ENCODE measurements around the gene ATXN7L3. TPM values are rescaled to one million over a fixed set of nuclear protein-coding genes. Genes with fewer than 3 reads are reported as not detected.

ATXN7L3 gene
- total and polyA plus RNA-seq, 4 donors, result 30.1 to 70.6 (median 50.5) TPM

GRCh38 chr17:44213403-44214229 is 13.9 kb upstream of the ATXN7L3 start:
- H3K27ac ChIP-seq (ENCODE audit: low read depth in 1 of 2, low read length in 1 of 2), result no peak overlapping the region
- no peak for ATAC-seq (ENCODE audit: insufficient read depth, low FRiP score)
- H3K36me3 ChIP-seq (ENCODE audit: control insufficient read depth in 4 of 4, insufficient read depth in 4 of 4, low read length in 4 of 4), result peaks cover 12 to 65% (median 55%) of the 10 kb centered on the region in 4 donors
- H3K9ac ChIP-seq (ENCODE audit: insufficient read depth in 1 of 2, low read length in 2 of 2), result no peak overlapping the region
- no peaks in the 10 kb centered on the region for H3K27me3 ChIP-seq (ENCODE audit: control insufficient read depth in 3 of 3, insufficient read depth in 3 of 3, low read length in 2 of 3)
- DNase-seq, result no peak
- no peak overlapping the region for H3K4me3 ChIP-seq
- no peaks in the 10 kb centered on the region for H3K9me3 ChIP-seq (ENCODE audit: control insufficient read depth in 4 of 4, insufficient read depth in 3 of 4, low read length in 3 of 4)
- TF ChIP-seq CTCF (IDR thresholded peaks at IDR 0.05; ENCODE audit: control extremely low read depth, extremely low read depth), result no peak
- peaks cover 5 to 22% (median 7%) of the 10 kb centered on the region in 5 donors for H3K4me1 ChIP-seq (ENCODE audit: control insufficient read depth in 5 of 5, insufficient read depth in 5 of 5, low read length in 5 of 5)
- 87 to 90% methylated on average over 15 of the region's 15 CpGs for WGBS, 2 donors

GRCh38 chr17:44212507-44213402 is 13.1 kb upstream of the ATXN7L3 start:
- Histone ChIP-seq H3K4me3 (no peak overlapping the region), H3K36me3 (ENCODE audit: control insufficient read depth in 4 of 4, insufficient read depth in 4 of 4, low read length in 4 of 4) (peaks cover 17 to 73% (median 60%) of the 10 kb centered on the region in 4 donors), H3K27ac (ENCODE audit: low read depth in 1 of 2, low read length in 1 of 2) (no peak overlapping the region), H3K9me3 (ENCODE audit: control insufficient read depth in 4 of 4, insufficient read depth in 3 of 4, low read length in 3 of 4) (no peaks in the 10 kb centered on the region), H3K9ac (ENCODE audit: insufficient read depth in 1 of 2, low read length in 2 of 2) (no peak overlapping the region), H3K27me3 (ENCODE audit: control insufficient read depth in 3 of 3, insufficient read depth in 3 of 3, low read length in 2 of 3) (no peaks in the 10 kb centered on the region), H3K4me1 (ENCODE audit: control insufficient read depth in 5 of 5, insufficient read depth in 5 of 5, low read length in 5 of 5) (peaks cover 3 to 17% (median 5%) of the 10 kb centered on the region in 5 donors)
- WGBS, 2 donors, result 82 to 85% methylated on average over 29 to 31 of the region's 31 CpGs
- no peak for TF ChIP-seq CTCF (IDR thresholded peaks at IDR 0.05; ENCODE audit: control extremely low read depth, extremely low read depth)
- ATAC-seq (ENCODE audit: insufficient read depth, low FRiP score) (no peak), DNase-seq (no peak)

- Histone ChIP-seq H3K27ac (ENCODE audit: low read depth in 1 of 2, low read length in 1 of 2) (no peak overlapping the region), H3K9me3 (ENCODE audit: control insufficient read depth in 4 of 4, insufficient read depth in 3 of 4, low read length in 3 of 4) (peaks cover 0 to 2% (median 0%) of the 10 kb centered on the region in 4 donors), H3K27me3 (ENCODE audit: control insufficient read depth in 3 of 3, insufficient read depth in 3 of 3, low read length in 2 of 3) (no peaks in the 10 kb centered on the region), H3K9ac (ENCODE audit: insufficient read depth in 1 of 2, low read length in 2 of 2) (no peak overlapping the region), H3K4me3 (no peak overlapping the region), H3K36me3 (ENCODE audit: control insufficient read depth in 4 of 4, insufficient read depth in 4 of 4, low read length in 4 of 4) (peaks cover 17 to 84% (median 61%) of the 10 kb centered on the region in 4 donors), H3K4me1 (ENCODE audit: control insufficient read depth in 5 of 5, insufficient read depth in 5 of 5, low read length in 5 of 5) (peaks cover 0 to 7% (median 0%) of the 10 kb centered on the region in 5 donors)
- WGBS, 2 donors, result 95% methylated on average over 29 to 30 of the region's 30 CpGs
- DNase-seq (no peak), ATAC-seq (ENCODE audit: insufficient read depth, low FRiP score) (no peak)
- TF ChIP-seq CTCF (IDR thresholded peaks at IDR 0.05; ENCODE audit: control extremely low read depth, extremely low read depth), result no peak
Measured at GRCh38 chr17:44211281-44212265, 11.9 kb upstream of the ATXN7L3 start.

Data from lung (tissue), 12 donors.